HG02970 (cell line): ENCODE results near the gene FSTL4.

Experiments
- ATAC-seq: cut with Tn5 transposase; IDR thresholded peaks from one replicate; pipeline ENCODE4 v1.9.1; 2021; ENCODE audit warnings: mild to moderate bottlenecking, moderate library complexity, moderate number of reproducible peaks; ENCODE audit not compliant: unreplicated experiment, low FRiP score

Gene FSTL4

DNA sequence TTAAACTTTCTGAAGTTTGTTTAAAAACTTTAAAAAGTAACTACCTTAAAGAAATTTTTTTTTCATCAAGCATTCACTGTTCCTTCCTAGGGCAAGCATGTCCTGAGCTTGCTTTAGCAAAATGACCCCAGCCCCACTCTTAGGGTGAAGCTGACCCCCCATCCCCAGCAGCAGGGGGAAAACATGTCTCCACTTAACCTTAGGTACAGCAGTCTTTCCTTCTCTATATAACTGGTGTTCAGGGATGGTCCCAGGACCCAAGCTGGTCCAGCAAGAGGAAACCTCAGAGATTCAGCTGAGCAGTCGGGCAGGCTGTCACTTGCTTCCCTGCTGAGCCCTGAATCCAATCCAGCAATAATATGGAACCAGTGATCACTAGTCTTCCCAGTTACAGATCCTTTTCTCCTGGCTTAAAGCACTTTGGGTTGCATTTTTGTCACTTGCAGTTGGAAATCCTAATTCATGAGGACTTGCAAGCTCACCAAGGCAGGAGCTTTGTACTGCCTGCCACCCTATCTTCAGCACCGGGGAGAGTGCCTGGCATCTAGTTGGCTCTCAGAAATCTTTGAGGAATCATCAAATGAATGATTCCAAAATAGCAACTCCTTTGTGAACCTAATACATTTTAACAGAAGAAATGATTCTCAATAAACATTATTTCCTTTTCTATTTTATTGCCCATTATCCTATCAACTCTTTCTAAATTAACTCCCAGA lies 91.2 kb downstream of the FSTL4 start:
- ATAC-seq, result no peak

- no peak for ATAC-seq
Observed at GRCh38 chr5:133520062-133520461, 92.3 kb downstream of the FSTL4 start.

DNA sequence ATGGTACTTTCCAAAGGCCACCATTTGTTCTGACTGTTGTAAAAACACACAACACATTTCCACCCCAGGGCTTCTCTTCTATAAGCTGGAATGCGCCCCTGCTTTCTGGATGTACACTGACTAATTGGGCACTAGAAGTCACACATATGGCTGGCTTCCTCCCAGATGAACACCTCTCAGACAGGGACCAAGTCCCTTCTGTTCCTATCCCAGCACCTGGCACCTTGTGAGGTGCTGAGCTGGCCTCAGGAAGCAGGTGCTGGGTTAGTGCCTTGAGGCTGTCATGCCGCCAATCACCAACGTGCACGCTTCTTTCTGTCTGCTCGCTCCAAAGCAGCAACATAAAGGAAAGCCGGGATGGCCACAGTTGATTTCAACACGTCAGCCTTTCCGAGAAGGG lies 93.2 kb downstream of the FSTL4 start:
- ATAC-seq, result no peak

GRCh38 chr5:133514456-133514855 lies 97.9 kb downstream of the FSTL4 start:
- no peak for ATAC-seq

DNA sequence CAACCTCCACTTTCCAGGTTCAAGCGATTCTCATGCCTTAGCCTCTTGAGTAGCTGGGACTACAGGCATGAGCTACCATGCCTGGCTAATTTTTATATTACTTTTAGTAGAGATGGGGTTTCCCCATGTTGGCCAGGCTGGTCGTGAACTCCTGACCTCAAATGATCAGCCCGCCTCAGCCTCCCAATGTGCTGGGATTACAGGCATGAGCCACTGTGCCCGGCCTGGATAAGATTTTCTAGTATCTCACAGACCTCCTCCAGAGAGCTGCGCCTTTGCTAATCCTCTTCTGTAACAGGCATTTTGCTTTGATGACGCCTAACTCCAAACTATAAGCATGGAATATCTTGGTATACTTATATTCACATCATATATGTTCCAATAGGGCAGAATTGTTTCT lies 99.4 kb downstream of the FSTL4 start:
- no peak for ATAC-seq

- ATAC-seq, result no peak
Observed at GRCh38 chr5:133511653-133512235, 100.6 kb downstream of the FSTL4 start.

DNA sequence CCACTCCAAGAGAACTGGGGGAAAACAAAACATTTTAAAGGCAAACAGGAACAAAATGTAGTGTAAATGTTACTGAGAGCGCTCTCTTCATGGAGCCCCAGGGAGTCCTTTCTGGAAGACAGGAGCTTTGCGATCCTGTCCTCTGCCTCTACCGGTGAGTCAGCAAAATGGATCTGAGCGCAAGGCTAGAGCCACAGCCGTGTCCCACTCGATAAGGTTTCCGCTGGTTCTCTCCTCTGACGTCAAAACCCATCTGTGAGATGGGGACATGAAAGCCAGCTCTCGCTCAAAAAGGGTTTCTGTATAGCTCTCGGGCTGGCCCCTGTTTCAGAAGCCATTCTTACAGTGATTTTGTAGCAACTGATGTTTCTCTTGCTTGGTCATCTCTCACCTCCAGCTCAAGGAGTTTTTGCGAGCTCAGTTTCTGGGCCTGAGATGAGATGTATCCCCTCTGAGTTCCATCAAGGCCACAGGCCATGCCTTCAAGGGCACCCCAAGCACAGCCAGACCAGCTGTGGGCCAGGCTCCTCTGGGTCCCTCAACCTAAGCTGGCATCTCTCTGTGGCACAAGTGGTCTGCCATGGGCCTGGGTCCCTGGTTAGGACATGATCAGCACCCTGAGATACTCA lies 101.6 kb downstream of the FSTL4 start:
- no peak for ATAC-seq

- ATAC-seq, result no peak
Observed at GRCh38 chr5:133509742-133510079, 102.6 kb downstream of the FSTL4 start.

DNA sequence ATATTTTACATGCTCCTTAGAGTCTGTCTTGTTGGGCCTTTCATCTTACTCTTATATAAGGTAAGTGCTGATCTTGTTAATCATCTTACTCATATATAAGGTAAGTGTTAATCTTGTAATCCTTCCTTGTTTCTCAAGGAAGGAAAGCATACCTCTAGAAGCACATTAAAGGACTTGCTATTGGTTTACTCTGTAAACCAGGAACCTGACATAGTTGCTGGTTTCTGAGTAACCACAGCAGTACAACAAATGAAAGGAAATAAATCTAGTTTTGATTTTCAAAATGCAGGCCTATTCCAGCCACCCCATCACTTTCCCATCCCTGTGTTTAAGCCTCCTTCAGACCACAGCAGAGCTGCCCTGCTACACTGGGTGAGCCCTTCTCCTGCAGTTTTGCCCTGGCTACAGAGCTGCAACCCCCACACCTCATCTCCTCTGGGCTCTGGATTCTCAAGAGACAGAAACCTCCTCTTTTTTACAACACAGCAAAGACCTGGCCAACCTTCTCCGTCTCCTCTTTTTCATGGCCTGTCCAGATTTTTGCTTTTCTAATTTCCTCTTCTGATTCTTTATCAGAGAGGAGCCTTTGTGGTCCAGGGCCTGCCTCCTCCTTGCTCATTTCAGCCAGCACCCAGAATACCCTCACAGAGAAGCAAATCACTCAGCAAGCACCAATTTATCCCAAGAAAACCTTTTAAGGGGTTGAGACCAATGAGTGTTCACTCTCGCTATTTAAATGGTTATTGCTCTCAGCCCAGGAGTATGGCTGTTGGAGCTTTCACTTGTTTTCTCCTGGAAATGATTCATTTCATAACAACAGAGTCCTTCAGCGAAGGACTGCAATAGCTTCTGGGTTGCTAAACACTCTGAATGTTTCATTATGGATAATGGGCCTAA lies 103.2 kb downstream of the FSTL4 start:
- ATAC-seq, result no peak

- ATAC-seq, result no peak
Observed at GRCh38 chr5:133508331-133508730, 104.0 kb downstream of the FSTL4 start.

- ATAC-seq, result no peak
Observed at GRCh38 chr5:133506181-133506580, 106.2 kb downstream of the FSTL4 start.

GRCh38 chr5:133503511-133503910 lies 108.8 kb downstream of the FSTL4 start:
- no peak for ATAC-seq

- ATAC-seq, result no peak
Observed at GRCh38 chr5:133499895-133500294, 112.4 kb downstream of the FSTL4 start.

DNA sequence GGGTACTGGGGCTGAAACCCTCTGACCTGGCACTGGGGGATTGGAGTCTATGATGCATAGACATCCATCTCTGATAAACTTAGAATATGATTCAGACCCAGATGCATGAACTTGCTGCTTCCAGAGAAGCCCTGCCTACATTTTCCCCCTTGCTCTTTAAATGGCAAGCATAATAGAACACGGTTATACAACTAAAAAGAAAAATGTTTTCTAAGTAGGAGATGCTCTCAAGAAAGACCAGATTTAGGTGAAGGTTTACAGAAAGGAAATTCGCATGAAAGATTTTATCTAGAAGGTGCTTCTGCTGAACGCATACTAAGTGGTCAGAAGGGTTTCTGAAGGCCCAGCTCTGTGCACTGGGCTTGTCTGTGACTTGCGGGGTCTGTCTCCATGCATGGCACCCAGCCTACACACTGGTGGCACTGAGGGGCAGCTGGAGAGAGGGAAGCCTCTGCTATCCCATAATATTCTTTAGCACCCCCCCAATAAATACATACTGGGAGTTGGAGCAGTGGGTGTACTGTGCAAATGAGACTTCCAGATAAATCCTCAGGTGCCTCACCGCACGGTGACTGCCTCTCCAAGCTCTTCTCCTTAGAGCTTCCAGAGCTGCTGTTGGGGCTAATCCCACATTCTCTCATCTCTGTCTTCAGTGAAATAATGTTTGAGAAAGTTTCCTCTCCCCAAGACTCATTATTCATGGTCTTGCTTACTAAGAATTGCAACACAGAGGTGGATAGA lies 114.6 kb downstream of the FSTL4 start:
- no peak for ATAC-seq

GRCh38 chr5:133496631-133497030 lies 115.7 kb downstream of the FSTL4 start:
- no peak for ATAC-seq

- ATAC-seq, result no peak
Observed at GRCh38 chr5:133494923-133495246, 117.5 kb downstream of the FSTL4 start.

DNA sequence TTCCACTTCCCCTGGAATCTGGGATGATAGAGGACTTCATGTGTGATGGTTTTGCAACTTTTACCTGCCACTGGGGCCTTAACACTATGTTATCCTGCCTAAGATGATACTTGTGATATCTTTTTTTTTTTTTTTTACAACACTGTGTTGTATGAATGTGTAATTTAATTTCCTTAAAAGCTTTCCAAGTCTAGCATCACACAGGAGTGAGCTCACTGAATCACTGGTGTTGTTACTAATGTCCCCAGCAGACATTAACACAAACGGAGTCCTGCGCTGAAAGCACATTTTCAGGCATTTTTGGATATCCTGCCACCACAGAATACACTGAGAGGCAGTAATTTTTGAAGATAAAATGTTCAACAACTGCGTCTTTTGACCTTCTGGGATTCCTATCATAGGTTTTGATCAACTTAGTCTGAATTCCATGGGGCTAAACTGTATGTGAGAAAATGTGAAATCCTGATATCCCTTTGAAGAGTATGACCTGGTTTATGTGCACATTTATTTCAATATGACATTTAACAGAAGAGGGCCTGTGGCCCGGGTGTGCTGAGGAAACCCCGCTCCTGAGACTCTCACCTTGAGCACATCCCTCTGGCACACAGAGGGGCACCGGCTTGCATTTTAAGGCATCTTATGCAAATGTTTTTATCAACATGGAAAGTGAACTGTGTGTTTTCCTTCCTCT lies 118.0 kb downstream of the FSTL4 start:
- no peak for ATAC-seq

- no peak for ATAC-seq
Observed at GRCh38 chr5:133489632-133490031, 122.7 kb downstream of the FSTL4 start.

DNA sequence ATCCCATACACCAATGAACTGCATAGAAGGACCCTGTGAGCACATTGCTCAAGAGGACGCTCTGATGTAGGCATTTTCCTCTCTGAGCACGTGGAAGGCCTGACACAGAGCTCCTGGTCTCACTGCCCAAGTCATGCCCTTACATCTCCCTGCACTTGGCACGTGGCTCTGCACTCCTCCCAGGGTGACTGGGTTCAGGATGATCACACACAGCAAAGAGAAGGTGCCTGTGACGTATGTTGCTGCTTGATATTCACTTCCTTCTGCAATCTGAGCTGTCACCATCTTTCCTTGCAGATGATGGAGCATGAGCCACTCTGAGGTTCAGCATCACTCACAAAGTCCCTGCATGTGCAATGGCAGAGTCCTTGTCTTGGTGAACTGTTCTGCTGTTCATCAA lies 125.2 kb downstream of the FSTL4 start:
- ATAC-seq, result no peak

- ATAC-seq, result no peak
Observed at GRCh38 chr5:133485468-133485867, 126.9 kb downstream of the FSTL4 start.
